Karpas-422 (cell line): ENCODE data around the gene DQX1. TPM values are rescaled to one million over a fixed set of nuclear protein-coding genes. Genes with fewer than 3 reads are reported as not detected.

Experiments used
- DNase-seq: peaks from one replicate; pipeline ENCODE4 v3.0.0-alpha.2; 2015
- H2AFZ ChIP-seq: fragments of 200-600 bp; sonication (generic); 2 replicates; pipeline ENCODE4 v1.6.1; 2014; ENCODE audit warnings: antibody characterized with exemption, low read length, mixed read lengths
- H3K27ac ChIP-seq: fragments of 200-600 bp; sonication (generic); 2 replicates; pipeline ENCODE4 v1.5.1; 2014; ENCODE audit warnings: mild to moderate bottlenecking, low read length, moderate library complexity
- H3K27me3 ChIP-seq: fragments of 200-600 bp; sonication (generic); 2 replicates; pipeline ENCODE4 v1.6.1; 2014; ENCODE audit warnings: low read length, mixed read lengths
- H3K36me3 ChIP-seq: fragments of 200-600 bp; sonication (generic); 2 replicates; pipeline ENCODE4 v1.6.1; 2014; ENCODE audit warnings: low read length, mixed read lengths; ENCODE audit not compliant: insufficient read depth
- H3K4me1 ChIP-seq: fragments of 200-600 bp; sonication (generic); 2 replicates; pipeline ENCODE4 v1.6.1; 2014; ENCODE audit warnings: mild to moderate bottlenecking, low read length, mixed read lengths
- H3K4me2 ChIP-seq: fragments of 200-600 bp; sonication (generic); 2 replicates; pipeline ENCODE4 v1.6.1; 2014; ENCODE audit warnings: low read length, low read depth, mild to moderate bottlenecking; ENCODE audit not compliant: poor library complexity, severe bottlenecking
- H3K4me3 ChIP-seq: fragments of 200-600 bp; sonication (generic); 2 replicates; pipeline ENCODE4 v1.5.1; 2014; ENCODE audit warnings: mild to moderate bottlenecking, antibody characterized with exemption, low read length, mixed read lengths
- H3K79me2 ChIP-seq: fragments of 200-600 bp; sonication (generic); 2 replicates; pipeline ENCODE4 v1.6.1; 2014; ENCODE audit warnings: mild to moderate bottlenecking, low read length, mixed read lengths
- H3K9ac ChIP-seq: fragments of 200-600 bp; sonication (generic); 2 replicates; pipeline ENCODE4 v1.6.0; 2014; ENCODE audit warnings: low read length
- H3K9me2 ChIP-seq: fragments of 200-600 bp; sonication (generic), shearing (Covaris generic); replicated peaks from 2 replicates; pipeline ENCODE4 v1.6.0; 2014; ENCODE audit warnings: mild to moderate bottlenecking, low read length, moderate library complexity; ENCODE audit not compliant: insufficient read depth
- H3K9me3 ChIP-seq: fragments of 300-700, 200-600 bp; sonication (generic); 2 replicates; pipeline ENCODE4 v1.6.1; 2014; ENCODE audit warnings: low read length, mixed read lengths
- H4K20me1 ChIP-seq: fragments of 200-600 bp; sonication (generic); 2 replicates; pipeline ENCODE4 v1.6.1; 2014; ENCODE audit warnings: mild to moderate bottlenecking, antibody characterized with exemption, low read length, low read depth; ENCODE audit not compliant: insufficient read depth
- total RNA-seq: library from RNA; depleted of rRNA; stranded (reverse); fragments of >200 nt; shearing (Covaris generic); gene quantifications from 2 replicates; pipeline ENCODE4 v1.2.3, GENCODE V29; 2014; ENCODE audit warnings: low replicate concordance; rRNA removed

The DQX1 gene, protein sequence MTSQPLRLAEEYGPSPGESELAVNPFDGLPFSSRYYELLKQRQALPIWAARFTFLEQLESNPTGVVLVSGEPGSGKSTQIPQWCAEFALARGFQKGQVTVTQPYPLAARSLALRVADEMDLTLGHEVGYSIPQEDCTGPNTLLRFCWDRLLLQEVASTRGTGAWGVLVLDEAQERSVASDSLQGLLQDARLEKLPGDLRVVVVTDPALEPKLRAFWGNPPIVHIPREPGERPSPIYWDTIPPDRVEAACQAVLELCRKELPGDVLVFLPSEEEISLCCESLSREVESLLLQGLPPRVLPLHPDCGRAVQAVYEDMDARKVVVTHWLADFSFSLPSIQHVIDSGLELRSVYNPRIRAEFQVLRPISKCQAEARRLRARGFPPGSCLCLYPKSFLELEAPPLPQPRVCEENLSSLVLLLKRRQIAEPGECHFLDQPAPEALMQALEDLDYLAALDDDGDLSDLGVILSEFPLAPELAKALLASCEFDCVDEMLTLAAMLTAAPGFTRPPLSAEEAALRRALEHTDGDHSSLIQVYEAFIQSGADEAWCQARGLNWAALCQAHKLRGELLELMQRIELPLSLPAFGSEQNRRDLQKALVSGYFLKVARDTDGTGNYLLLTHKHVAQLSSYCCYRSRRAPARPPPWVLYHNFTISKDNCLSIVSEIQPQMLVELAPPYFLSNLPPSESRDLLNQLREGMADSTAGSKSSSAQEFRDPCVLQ
- total RNA-seq = 1.4 and 22.6 TPM in 2 replicates

DNA sequence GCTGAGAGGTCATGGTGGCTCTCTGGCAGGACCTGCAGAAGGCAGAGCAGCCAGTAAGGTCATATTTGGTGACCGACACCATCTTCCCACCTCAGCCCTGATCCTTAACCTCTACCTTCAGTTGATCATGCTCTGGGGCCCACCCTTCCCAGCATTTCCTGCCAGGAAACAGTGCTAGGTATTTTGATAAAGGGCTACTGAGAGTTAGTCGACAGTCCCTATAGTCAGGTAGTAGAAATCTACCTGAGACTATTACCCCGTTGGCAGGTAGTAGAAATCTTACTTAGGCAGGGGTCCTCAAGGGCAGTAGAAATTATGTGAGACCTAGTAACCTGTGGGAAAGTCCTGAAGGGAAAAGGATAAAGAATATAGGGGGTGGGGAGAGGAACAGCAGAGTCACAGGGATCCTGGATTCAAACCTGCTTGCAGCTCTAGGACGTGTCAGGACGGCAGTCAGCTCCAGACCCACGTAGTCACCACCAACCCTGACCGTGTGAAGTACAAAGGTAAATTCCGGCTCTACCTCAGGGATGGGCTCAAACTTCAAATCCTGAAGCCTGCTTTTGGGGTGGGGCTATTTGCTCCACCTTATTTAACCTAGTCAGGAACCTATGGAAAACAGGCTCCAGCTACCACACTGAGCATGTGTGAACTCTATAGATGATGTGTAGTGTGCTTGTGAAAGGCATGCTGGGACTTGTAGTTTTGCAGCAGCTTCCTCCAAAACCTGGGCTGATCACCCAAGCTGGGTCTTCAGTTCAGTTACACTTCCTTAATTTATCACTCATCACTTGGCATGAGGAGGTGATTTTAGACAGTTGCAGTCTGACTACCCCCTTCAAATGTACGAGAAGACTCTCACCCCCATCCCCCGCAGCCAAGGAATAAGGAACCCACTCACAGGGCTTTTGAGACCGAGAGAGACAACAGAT is at the start of gene DQX1:
DQX1 (minus strand) TSS at position 515 of the 932 bp plus-strand sequence; CDS start at position 13, 502 bp downstream.
- Histone ChIP-seq H3K9me2 (no peaks in the 10 kb centered on the region), H3K36me3 (peaks cover 31% of the 10 kb centered on the region), H3K27me3 (no peaks in the 10 kb centered on the region), H3K4me1 (peaks cover 30% of the 10 kb centered on the region), H3K9me3 (no peaks in the 10 kb centered on the region), H3K27ac (no peak within 1 kb of the TSS), H2AFZ (no peak within 1 kb of the TSS), H3K4me3 (no peak within 1 kb of the TSS), H3K9ac (no peak within 1 kb of the TSS), H3K4me2 (peak within 1 kb of the TSS; percentile 7), H3K79me2 (peaks cover 31% of the 10 kb centered on the region), H4K20me1 (peaks cover 13% of the 10 kb centered on the region; the same call in 1 of the 2 replicates)
- DNase-seq = peak; percentile 92

DNA sequence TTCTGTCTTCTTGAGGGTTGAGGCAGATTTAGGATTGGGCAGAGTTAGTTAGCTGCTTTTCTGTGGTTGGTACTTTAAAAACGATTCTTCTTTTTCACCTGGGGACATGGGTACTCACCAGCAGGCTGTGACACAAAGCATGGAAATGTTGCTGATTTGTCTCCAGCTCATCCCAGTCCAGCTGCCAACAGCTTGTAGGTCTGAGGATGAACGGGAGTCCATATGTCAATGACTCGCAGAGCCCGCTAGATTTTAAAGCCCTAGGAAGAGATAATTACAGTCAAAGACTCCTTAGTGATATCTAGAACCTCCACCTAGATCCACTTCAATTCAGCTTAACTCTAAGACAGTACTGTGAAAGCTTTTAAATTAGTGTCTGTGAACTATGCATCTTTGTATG is 49.3 kb upstream of the DQX1 start:
- no peak overlapping the region for H2AFZ ChIP-seq
- no peaks in the 10 kb centered on the region for H4K20me1 ChIP-seq
- no peak overlapping the region for H3K4me3 ChIP-seq
- H3K36me3 ChIP-seq = no peaks in the 10 kb centered on the region
- DNase-seq = no peak
- H3K27me3 ChIP-seq = no peaks in the 10 kb centered on the region
- no peaks in the 10 kb centered on the region for H3K79me2 ChIP-seq
- H3K27ac ChIP-seq = no peak overlapping the region
- no peaks in the 10 kb centered on the region for H3K9me3 ChIP-seq
- no peak overlapping the region for H3K9ac ChIP-seq
- H3K4me1 ChIP-seq = peaks cover 36% of the 10 kb centered on the region
- H3K4me2 ChIP-seq = no peak overlapping the region
- no peaks in the 10 kb centered on the region for H3K9me2 ChIP-seq

DNA sequence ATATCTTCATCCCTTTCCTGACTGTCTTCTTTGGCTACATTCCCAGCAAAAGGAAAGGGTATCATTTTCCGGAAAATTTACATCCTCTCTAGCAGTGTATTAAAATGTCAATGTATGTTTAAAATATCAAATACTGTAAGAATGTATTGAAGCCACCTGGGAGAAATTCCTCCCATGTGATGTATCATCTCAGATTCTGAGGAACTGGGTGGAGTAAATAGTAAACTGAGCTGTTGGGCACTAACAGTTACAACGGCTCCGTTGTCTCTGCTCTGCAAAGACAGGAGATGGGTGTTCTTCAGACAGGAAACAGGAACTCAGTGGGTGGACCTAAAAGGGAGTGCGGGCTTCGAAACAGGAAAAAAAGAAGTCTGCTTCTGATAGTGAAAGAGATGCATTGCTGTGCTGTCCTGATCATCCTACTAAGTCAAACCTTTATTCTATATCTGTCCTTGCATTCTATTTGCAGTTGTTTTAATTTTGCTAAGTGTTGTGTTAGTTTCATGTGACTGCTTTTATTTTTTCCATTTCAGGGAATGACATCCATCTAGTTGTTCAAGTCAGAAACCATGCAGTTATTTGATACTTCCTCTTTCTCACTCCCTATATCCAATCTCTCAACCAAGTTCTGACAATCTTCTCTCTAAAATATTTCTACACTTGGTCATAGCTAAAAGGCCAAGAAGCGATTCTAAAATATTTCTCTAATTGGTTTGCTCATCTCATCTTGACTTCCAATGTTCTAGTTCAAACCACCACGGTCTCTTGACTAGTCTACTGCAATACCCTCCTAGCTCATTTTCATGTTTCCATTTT is 47.9 kb upstream of the DQX1 start:
- Histone ChIP-seq H3K36me3 (no peaks in the 10 kb centered on the region), H3K4me3 (peak overlapping the region; percentile 42), H3K4me2 (peak overlapping the region; percentile 67), H3K27ac (peak overlapping the region; percentile 65), H4K20me1 (no peaks in the 10 kb centered on the region), H2AFZ (peak overlapping the region; percentile 91), H3K9me2 (no peaks in the 10 kb centered on the region), H3K79me2 (no peaks in the 10 kb centered on the region), H3K9me3 (no peaks in the 10 kb centered on the region), H3K9ac (peak overlapping the region; percentile 40), H3K27me3 (no peaks in the 10 kb centered on the region), H3K4me1 (peaks cover 36% of the 10 kb centered on the region)
- peak; percentile 91 for DNase-seq

DNA sequence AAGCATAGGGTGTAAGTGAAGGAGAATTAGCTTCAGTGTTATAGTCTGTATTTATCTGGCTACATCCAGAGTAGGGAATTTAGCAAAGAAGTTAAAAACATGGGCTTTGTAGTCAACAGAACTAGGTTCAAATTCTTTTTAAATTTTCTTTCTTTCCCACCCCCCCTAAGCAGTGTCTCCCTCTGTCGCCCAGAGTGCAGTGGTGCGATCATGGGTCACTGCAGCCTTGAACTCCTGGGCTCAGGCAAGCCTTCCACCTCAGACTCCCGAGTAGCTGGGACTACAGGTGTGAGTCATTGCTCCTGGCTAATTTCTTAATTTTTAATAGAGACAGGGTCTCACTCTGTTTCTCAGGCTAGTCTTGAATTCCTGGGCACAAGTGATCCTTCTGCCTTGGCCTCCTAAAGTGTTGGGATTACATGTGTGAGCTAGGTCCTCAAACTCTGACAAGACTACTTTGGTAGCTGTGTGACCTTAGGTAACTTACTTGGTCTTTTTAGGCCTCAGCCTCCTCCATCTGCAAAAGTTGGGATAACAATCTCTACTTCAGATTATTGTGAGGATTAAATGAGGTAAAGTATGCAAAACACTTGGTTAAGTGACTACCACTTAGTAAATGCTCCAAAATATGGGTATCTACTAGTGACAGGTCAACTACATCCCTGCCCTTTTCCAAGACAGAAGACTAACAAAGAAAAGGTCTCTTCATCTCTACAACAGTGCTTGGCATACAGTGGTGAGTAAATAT is 46.3 kb upstream of the DQX1 start:
- Histone ChIP-seq H3K9me2 (no peaks in the 10 kb centered on the region), H2AFZ (peak overlapping the region; percentile 33; the same call in 1 of the 2 replicates), H3K36me3 (no peaks in the 10 kb centered on the region), H3K27ac (no peak overlapping the region), H4K20me1 (no peaks in the 10 kb centered on the region), H3K4me2 (no peak overlapping the region), H3K4me3 (no peak overlapping the region), H3K27me3 (no peaks in the 10 kb centered on the region), H3K9me3 (no peaks in the 10 kb centered on the region), H3K4me1 (peaks cover 32% of the 10 kb centered on the region), H3K79me2 (no peaks in the 10 kb centered on the region), H3K9ac (no peak overlapping the region)
- peak; percentile 62 for DNase-seq

DNA sequence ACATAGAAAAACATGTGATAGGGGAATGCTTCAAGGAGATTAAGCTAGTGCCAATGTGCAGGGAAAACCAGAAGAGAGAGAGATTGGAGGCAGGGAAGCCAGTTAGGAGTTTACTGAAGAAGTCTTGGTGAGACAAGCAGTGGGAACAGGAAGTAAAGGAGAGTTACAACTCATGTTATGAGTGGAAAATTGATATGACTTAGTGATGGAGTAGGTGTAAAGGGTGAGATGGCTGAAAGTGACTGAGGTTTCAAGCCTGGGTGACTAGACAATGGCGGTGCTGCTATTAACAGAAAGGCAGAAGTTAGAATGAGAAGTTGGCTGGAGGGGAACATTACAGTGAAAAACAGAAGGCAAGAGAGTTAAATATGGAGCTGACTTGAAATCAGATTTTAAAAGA is 45.0 kb upstream of the DQX1 start:
- Histone ChIP-seq H3K4me2 (peak overlapping the region; percentile 1), H3K79me2 (no peaks in the 10 kb centered on the region), H3K27me3 (no peaks in the 10 kb centered on the region), H3K9me3 (no peaks in the 10 kb centered on the region), H2AFZ (peak overlapping the region; percentile 64), H3K4me1 (peaks cover 28% of the 10 kb centered on the region), H3K36me3 (no peaks in the 10 kb centered on the region), H3K4me3 (no peak overlapping the region), H3K27ac (no peak overlapping the region), H3K9me2 (no peaks in the 10 kb centered on the region), H4K20me1 (no peaks in the 10 kb centered on the region), H3K9ac (no peak overlapping the region)
- peak; percentile 72 for DNase-seq

DNA sequence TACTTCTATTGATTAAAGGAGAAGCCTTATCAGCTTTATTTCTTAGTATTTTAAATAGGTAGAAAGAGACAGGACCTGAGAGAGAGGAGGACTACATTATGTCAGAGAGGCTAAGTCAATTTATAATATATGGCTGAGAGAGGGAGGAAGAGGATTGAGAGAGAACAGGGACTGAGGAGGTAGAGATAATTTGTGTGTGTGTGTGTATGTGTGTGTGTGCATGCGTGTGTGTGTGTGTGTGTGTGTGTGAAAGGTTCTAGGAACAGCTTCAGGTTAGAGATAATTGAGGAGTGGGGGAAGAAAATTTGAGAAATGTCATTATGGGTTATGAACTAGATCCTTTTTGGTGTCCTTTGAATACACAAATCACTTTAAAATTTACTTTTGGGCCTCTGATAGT is 43.7 kb upstream of the DQX1 start:
- H3K4me2 ChIP-seq = no peak overlapping the region
- H3K9me3 ChIP-seq = no peaks in the 10 kb centered on the region
- no peak for DNase-seq
- H3K9ac ChIP-seq = no peak overlapping the region
- H3K4me1 ChIP-seq = peaks cover 27% of the 10 kb centered on the region
- H4K20me1 ChIP-seq = no peaks in the 10 kb centered on the region
- H3K9me2 ChIP-seq = no peaks in the 10 kb centered on the region
- no peak overlapping the region for H3K4me3 ChIP-seq
- no peaks in the 10 kb centered on the region for H3K36me3 ChIP-seq
- H3K27ac ChIP-seq = no peak overlapping the region
- H2AFZ ChIP-seq = no peak overlapping the region
- no peaks in the 10 kb centered on the region for H3K27me3 ChIP-seq
- H3K79me2 ChIP-seq = no peaks in the 10 kb centered on the region

DNA sequence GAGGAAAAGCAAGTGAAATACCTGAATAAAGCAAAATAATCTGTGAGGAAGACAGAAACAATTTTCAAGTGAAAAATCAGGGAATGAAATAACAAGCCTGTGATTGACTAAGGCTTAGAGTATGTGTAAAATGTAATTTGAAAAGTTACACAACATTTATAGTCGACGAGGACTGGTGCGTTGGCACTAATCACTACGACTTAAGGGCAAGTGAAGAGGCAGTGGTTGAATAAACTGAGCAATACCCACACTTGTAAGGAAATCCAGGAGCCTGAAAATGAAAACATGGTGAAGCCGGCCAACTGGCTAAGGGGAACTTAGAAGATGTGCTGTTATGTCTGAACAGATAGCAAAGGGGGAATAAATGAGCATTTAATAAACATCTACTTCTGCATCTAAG is 41.9 kb upstream of the DQX1 start:
- no peak overlapping the region for H3K4me2 ChIP-seq
- no peaks in the 10 kb centered on the region for H3K9me2 ChIP-seq
- H2AFZ ChIP-seq = no peak overlapping the region

More for the DNA sequence above, 41.9 kb upstream of the DQX1 start:
- Histone ChIP-seq H3K4me1 (peaks cover 13% of the 10 kb centered on the region), H3K79me2 (no peaks in the 10 kb centered on the region), H4K20me1 (no peaks in the 10 kb centered on the region), H3K36me3 (no peaks in the 10 kb centered on the region), H3K27me3 (no peaks in the 10 kb centered on the region), H3K9ac (no peak overlapping the region), H3K9me3 (no peaks in the 10 kb centered on the region), H3K4me3 (no peak overlapping the region), H3K27ac (no peak overlapping the region)
- DNase-seq = no peak
